Renal cortical epithelial cell (primary cell): ENCODE results near the gene WDR20. TPM values are rescaled to one million over a fixed set of nuclear protein-coding genes. Genes with fewer than 3 reads are reported as not detected.
A peak's percentile ranks its signal among the peaks of the same experiment; 100 is the strongest.

ENCODE experiments used
- DNase-seq: peaks from one replicate; pipeline ENCODE4 v3.0.0-alpha.2; 2011; ENCODE audit warnings: low read depth
- total RNA-seq: library from RNA; depleted of rRNA; stranded (reverse); fragments of >200 nt; gene quantifications from 2 replicates; pipeline ENCODE4 v1.2.3, GENCODE V29; 2014

The WDR20 gene
- total RNA-seq, 1 donor from 2014 or later: 25.3 TPM

GRCh38 chr14:102197317-102197853 is 57.7 kb downstream of the WDR20 start:
- no peak for DNase-seq

GRCh38 chr14:102200690-102201352 is 61.1 kb downstream of the WDR20 start:
- no peak for DNase-seq

- DNase-seq: no peak
These were observed 61.6 kb downstream of the WDR20 start for GRCh38 chr14:102201353-102201738.

GRCh38 chr14:102201776-102202175 is 62.1 kb downstream of the WDR20 start:
- DNase-seq: no peak

GRCh38 chr14:102202944-102203343 is 63.2 kb downstream of the WDR20 start:
- no peak for DNase-seq

- DNase-seq: no peak
These were observed 63.7 kb downstream of the WDR20 start for GRCh38 chr14:102203382-102203781.

- no peak for DNase-seq
These were observed 65.9 kb downstream of the WDR20 start for GRCh38 chr14:102205560-102205959.

GRCh38 chr14:102206918-102207317 is 67.2 kb downstream of the WDR20 start:
- no peak for DNase-seq

GRCh38 chr14:102207831-102208365 is 68.2 kb downstream of the WDR20 start:
- no peak for DNase-seq

GRCh38 chr14:102208741-102209140 is 69.0 kb downstream of the WDR20 start:
- DNase-seq: no peak

GRCh38 chr14:102209224-102209966 is 69.7 kb downstream of the WDR20 start:
- peak; percentile 79 for DNase-seq

- DNase-seq: no peak
These were observed 70.8 kb downstream of the WDR20 start for GRCh38 chr14:102210421-102211042.

GRCh38 chr14:102211240-102211639 is 71.5 kb downstream of the WDR20 start:
- no peak for DNase-seq

- DNase-seq: no peak
These were observed 72.7 kb downstream of the WDR20 start for GRCh38 chr14:102212356-102212755.

GRCh38 chr14:102212845-102213244 is 73.1 kb downstream of the WDR20 start:
- DNase-seq: no peak

- DNase-seq: no peak
These were observed 73.8 kb downstream of the WDR20 start for GRCh38 chr14:102213470-102213869.

GRCh38 chr14:102213984-102214658 is 74.4 kb downstream of the WDR20 start:
- DNase-seq: no peak

GRCh38 chr14:102215071-102215470 is 75.4 kb downstream of the WDR20 start:
- DNase-seq: peak; percentile 83

GRCh38 chr14:102215576-102216250 is 76.0 kb downstream of the WDR20 start:
- DNase-seq: no peak

- DNase-seq: no peak
These were observed 77.7 kb downstream of the WDR20 start for GRCh38 chr14:102217399-102217798.

GRCh38 chr14:102217987-102218421 is 78.3 kb downstream of the WDR20 start:
- no peak for DNase-seq
